SK-N-SH (cell line): ENCODE data around the gene RBMX.
"Not testable (repeated sequence)": the region's sequence is repeated elsewhere in the genome, so short reads cannot be mapped to it uniquely, and the experiment has no call there.

Experiments
- CTCF ChIP-seq: fragments of 200-600 bp; sonication (generic); IDR thresholded peaks from 2 replicates; pipeline ENCODE4 v1.6.1; 2017; ENCODE audit warnings: antibody characterized with exemption, mild to moderate bottlenecking, moderate library complexity
- MAX ChIP-seq: IDR thresholded peaks from 2 replicates; pipeline ENCODE4 v1.4.0; 2012; ENCODE audit warnings: low read depth
- TF ChIP-seq, protein P1 (sequence below): fragments of 150-350 bp; IDR thresholded peaks from 2 replicates; pipeline ENCODE4 v1.6.1; 2017; ENCODE audit warnings: antibody characterized with exemption, low read length, low read depth, borderline replicate concordance

GRCh38 chrX:136890596-136890995 is 10.1 kb upstream of the RBMX start:
- TF ChIP-seq CTCF, MAX: not testable (repeated sequence)
- TF ChIP-seq, protein P1, sequence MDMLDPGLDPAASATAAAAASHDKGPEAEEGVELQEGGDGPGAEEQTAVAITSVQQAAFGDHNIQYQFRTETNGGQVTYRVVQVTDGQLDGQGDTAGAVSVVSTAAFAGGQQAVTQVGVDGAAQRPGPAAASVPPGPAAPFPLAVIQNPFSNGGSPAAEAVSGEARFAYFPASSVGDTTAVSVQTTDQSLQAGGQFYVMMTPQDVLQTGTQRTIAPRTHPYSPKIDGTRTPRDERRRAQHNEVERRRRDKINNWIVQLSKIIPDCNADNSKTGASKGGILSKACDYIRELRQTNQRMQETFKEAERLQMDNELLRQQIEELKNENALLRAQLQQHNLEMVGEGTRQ: not testable (repeated sequence)
